Skeletal muscle satellite cell (primary cell): Measurements from ENCODE around the gene PAM.
"Not testable (repeated sequence)": the region's sequence is repeated elsewhere in the genome, so short reads cannot be mapped to it uniquely, and the experiment has no call there.

ENCODE experiments used
- H3K27me3 ChIP-seq: 2 replicates; pipeline ENCODE4 v1.7.0; 2013; ENCODE audit warnings: low read length; ENCODE audit not compliant: control insufficient read depth, insufficient read depth
- H3K36me3 ChIP-seq: 2 replicates; pipeline ENCODE4 v1.7.0; 2013; ENCODE audit warnings: mild to moderate bottlenecking, control low read depth, low read length; ENCODE audit not compliant: insufficient read depth
- H3K4me1 ChIP-seq: 2 replicates; pipeline ENCODE4 v1.7.0; 2013; ENCODE audit warnings: low read length; ENCODE audit not compliant: control insufficient read depth, insufficient read depth
- H3K4me2 ChIP-seq: 2 replicates; pipeline ENCODE4 v1.7.0; 2013; ENCODE audit warnings: mild to moderate bottlenecking, low read length
- H3K4me3 ChIP-seq: 2 replicates; pipeline ENCODE4 v1.7.0; 2013; ENCODE audit warnings: low read length
- H3K9ac ChIP-seq: 2 replicates; pipeline ENCODE4 v1.7.0; 2013; ENCODE audit warnings: mild to moderate bottlenecking, low read depth, low read length, moderate library complexity
- H3K9me3 ChIP-seq: replicated peaks from 2 replicates; pipeline ENCODE4 v1.7.0; 2013; ENCODE audit warnings: mild to moderate bottlenecking, control low read depth, low read length

Gene PAM

DNA sequence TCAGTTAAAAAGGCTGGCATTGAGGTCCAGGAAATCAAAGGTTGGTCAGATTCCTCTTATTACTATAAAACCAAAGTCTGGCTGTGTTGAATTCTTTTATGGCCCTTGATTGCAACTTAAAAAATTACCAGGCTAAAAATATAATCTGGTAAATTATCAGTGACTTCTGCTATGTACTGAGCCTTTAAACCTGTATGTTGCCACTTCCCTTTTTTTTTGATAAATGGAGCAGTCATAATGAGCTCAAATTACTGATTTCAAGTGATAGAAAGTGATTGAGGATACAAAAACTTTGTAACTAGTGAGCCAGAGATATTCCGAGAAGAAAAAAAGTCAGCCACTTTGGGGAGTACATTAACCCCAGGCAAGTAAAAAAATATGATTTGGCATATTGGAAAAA lies 264.7 kb downstream of the PAM start:
- H3K36me3 ChIP-seq = peaks cover 15% of the 10 kb centered on the region
- H3K9me3 ChIP-seq = no peaks in the 10 kb centered on the region
- H3K4me1 ChIP-seq = peaks cover 4% of the 10 kb centered on the region
- H3K9ac ChIP-seq = no peak overlapping the region
- H3K27me3 ChIP-seq = no peaks in the 10 kb centered on the region
- H3K4me3 ChIP-seq = no peak overlapping the region
- H3K4me2 ChIP-seq = no peak overlapping the region

- Histone ChIP-seq H3K27me3 (no peaks in the 10 kb centered on the region), H3K36me3 (peaks cover 15% of the 10 kb centered on the region), H3K4me3 (no peak overlapping the region), H3K4me1 (no peaks in the 10 kb centered on the region), H3K4me2 (no peak overlapping the region), H3K9ac (no peak overlapping the region), H3K9me3 (no peaks in the 10 kb centered on the region)
Observed at GRCh38 chr5:103021314-103021713, 266.2 kb downstream of the PAM start.

DNA sequence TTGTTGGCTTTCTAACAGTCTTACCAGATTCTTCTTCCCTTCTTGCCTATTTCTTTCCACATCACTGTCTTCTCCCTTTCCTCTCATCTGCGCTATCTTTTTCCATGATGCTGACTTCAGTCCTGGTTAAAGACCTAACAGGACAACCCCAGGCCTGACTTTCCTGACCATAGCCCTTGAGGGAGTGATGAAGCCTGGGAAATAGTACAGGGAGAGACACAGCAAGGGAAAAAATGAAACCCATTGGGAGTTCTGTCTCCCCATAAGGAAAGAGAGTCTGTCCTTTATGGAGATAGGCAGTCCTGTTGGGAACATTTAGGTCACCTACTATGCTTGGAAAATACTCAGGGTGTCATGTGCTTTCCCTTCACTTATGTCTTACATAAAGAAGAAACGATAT lies 272.2 kb downstream of the PAM start:
- no peak overlapping the region for H3K4me3 ChIP-seq
- no peak overlapping the region for H3K9ac ChIP-seq
- H3K4me1 ChIP-seq = no peaks in the 10 kb centered on the region
- H3K27me3 ChIP-seq = no peaks in the 10 kb centered on the region
- H3K4me2 ChIP-seq = no peak overlapping the region
- peaks cover 29% of the 10 kb centered on the region for H3K36me3 ChIP-seq
- H3K9me3 ChIP-seq = no peaks in the 10 kb centered on the region

- Histone ChIP-seq H3K9me3 (no peaks in the 10 kb centered on the region), H3K36me3 (peaks cover 24% of the 10 kb centered on the region), H3K9ac (no peak overlapping the region), H3K27me3 (no peaks in the 10 kb centered on the region), H3K4me2 (no peak overlapping the region), H3K4me3 (no peak overlapping the region), H3K4me1 (no peaks in the 10 kb centered on the region)
Observed at GRCh38 chr5:103031607-103032006, 276.5 kb downstream of the PAM start.

DNA sequence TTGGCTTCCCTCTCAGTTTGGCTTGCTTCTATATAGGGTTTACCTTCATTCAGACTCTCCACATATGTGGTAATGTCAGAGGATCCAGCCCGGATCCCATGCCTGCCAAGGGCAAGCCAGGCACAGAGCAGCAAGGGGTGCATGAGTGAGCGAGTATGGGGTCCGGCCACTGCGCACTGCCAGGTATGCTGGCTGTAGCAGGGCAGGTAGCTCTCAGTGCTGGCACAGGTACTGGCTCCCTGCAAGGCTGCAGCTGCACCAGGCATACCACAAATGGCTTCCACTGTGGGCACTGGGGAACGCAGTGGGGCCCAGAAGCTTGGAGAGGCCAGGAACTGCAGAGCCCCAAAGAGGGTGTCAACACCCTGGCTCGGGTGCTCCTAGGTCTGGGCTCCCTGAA lies 278.6 kb downstream of the PAM start:
- Histone ChIP-seq H3K9ac (no peak overlapping the region), H3K4me3 (no peak overlapping the region), H3K36me3 (peaks cover 18% of the 10 kb centered on the region), H3K9me3 (no peaks in the 10 kb centered on the region), H3K4me2 (no peak overlapping the region), H3K27me3 (no peaks in the 10 kb centered on the region), H3K4me1 (no peaks in the 10 kb centered on the region)

GRCh38 chr5:103034662-103035392 lies 279.7 kb downstream of the PAM start:
- Histone ChIP-seq H3K4me1 (no peaks in the 10 kb centered on the region), H3K4me2 (no peak overlapping the region), H3K36me3 (peaks cover 13% of the 10 kb centered on the region), H3K27me3 (no peaks in the 10 kb centered on the region), H3K9me3 (no peaks in the 10 kb centered on the region), H3K9ac (no peak overlapping the region), H3K4me3 (no peak overlapping the region)

DNA sequence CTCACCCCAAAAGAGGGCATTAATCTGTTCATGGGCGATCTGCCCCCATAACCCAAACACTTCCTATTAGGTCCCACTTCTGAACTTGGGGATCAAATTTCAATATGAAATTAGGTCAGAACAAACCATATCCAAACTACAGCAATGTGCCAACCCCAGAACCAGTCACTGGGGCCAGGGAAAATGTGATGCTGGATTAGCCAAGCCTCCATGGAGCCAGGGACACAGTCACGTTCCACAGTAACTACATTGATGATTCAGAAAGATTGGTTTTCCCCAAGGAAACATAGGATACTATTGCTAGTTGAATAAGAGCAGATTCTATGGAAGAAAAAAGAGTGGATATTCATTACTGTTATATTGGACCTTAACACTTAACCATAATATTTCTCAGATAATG lies 280.6 kb downstream of the PAM start:
- Histone ChIP-seq H3K4me2 (no peak overlapping the region), H3K9ac (no peak overlapping the region), H3K4me1 (no peaks in the 10 kb centered on the region), H3K9me3 (no peaks in the 10 kb centered on the region), H3K27me3 (no peaks in the 10 kb centered on the region), H3K36me3 (peaks cover 7% of the 10 kb centered on the region), H3K4me3 (no peak overlapping the region)

GRCh38 chr5:103036601-103037000 lies 281.5 kb downstream of the PAM start:
- no peaks in the 10 kb centered on the region for H3K9me3 ChIP-seq
- H3K36me3 ChIP-seq = peaks cover 7% of the 10 kb centered on the region
- H3K27me3 ChIP-seq = no peaks in the 10 kb centered on the region
- no peak overlapping the region for H3K4me2 ChIP-seq
- H3K4me3 ChIP-seq = no peak overlapping the region
- H3K9ac ChIP-seq = no peak overlapping the region
- no peaks in the 10 kb centered on the region for H3K4me1 ChIP-seq

DNA sequence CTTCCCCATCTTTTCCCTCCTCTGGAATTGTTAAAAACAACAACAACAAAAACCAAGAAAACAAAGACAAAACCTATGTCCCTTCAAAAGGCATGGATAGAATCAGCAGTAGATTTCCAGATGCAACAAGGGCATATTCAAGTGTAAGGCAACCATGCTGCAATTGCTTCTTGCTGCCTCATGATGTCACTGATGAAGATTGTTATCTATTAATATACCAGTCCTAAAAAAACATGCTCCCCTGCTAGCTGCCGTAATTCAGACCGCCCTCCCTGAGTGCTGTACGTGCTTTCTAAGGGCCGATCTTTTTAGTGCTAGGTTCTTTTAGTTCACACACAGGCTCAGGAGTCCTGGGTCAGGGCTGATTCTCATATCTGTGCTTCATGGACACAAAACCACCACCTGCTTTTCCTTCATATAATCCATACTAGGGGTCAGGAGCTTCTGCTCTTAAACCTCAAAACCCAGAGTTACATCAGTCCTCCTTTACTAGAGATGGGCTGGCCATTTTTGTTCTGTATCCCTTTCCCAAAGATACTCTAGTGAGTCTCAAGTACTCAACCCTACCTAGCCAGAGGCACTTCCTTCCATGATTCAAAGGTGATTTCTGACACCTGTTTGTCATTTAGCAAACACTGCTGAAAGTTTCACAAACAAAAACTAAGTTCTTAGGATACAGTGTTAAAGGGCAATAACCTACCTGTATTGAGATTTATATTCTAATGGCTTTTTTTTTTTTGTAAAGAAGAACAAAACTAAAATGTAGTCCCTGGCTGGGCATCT lies 282.8 kb downstream of the PAM start:
- no peak overlapping the region for H3K4me3 ChIP-seq
- no peak overlapping the region for H3K4me2 ChIP-seq
- H3K9me3 ChIP-seq = no peaks in the 10 kb centered on the region
- no peaks in the 10 kb centered on the region for H3K4me1 ChIP-seq
- H3K27me3 ChIP-seq = no peaks in the 10 kb centered on the region
- no peak overlapping the region for H3K9ac ChIP-seq
- no peaks in the 10 kb centered on the region for H3K36me3 ChIP-seq

DNA sequence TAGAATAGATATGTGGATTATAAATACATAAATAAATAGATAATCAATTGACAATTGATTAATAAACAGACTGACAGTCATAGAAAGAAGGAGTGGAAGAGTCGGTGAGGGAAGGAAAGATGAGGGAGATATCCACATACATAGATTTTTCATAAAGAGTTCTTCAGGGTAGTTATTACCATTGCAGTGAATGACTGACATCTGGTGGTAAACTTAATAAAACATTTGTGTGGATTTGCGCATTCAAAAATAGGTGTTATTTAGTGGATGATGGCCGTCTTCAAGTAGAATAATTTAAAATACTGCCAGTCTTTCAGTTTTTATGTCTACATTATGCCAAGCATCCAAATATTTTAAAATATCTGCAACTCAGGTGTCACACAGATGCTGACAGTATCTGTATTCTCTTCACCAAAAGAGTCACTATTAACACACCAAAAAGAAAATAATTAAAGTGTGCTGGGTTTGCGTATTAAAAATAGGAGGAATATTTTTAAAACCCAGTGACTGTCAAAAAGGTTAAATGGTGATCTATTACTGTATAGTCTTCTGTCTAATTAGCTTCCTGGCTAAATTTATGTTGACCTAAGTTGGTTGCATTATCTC lies 286.1 kb downstream of the PAM start:
- H3K36me3 ChIP-seq = no peaks in the 10 kb centered on the region
- H3K9me3 ChIP-seq = no peaks in the 10 kb centered on the region
- H3K4me3 ChIP-seq = no peak overlapping the region
- no peak overlapping the region for H3K9ac ChIP-seq
- no peaks in the 10 kb centered on the region for H3K27me3 ChIP-seq
- H3K4me2 ChIP-seq = no peak overlapping the region
- no peaks in the 10 kb centered on the region for H3K4me1 ChIP-seq

DNA sequence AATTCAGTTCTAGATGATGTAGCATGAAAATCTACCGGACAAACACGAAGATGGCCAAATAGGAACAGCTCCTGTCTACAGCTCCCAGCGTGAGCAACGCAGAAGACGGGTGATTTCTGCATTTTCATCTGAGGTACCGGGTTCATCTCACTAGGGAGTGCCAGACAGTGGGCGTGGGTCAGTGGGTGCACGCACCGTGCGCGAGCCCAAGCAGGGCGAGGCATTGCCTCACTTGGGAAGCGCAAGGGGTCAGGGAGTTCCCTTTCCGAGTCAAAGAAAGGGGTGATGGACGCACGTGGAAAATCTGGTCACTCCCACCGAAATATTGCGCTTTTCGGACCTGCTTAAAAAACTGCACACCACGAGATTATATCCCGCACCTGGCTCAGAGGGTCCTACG lies 291.6 kb downstream of the PAM start:
- not testable (repeated sequence) for H3K36me3 ChIP-seq, H3K4me3 ChIP-seq, H3K4me2 ChIP-seq, H3K27me3 ChIP-seq, H3K9ac ChIP-seq, H3K4me1 ChIP-seq, H3K9me3 ChIP-seq
